CD4-positive, CD25-positive, alpha-beta regulatory T cell (primary cell): ENCODE data around the gene KCNH5. TPM values are rescaled to one million over a fixed set of nuclear protein-coding genes. Genes with fewer than 3 reads are reported as not detected.

Source experiments
- ATAC-seq, 2 donors: fragments of 150-1000 bp; cut with Tn5 transposase; one replicate each; pipeline ENCODE4 v1.10.0; 2021; ENCODE audit warnings: low read depth in 2 of 2, moderate number of reproducible peaks in 2 of 2, moderate library complexity in 1 of 2
- DNase-seq, 3 donors: peaks; one replicate each; pipeline versions ENCODE4 v3.0.0 to v3.0.0-alpha.2; 2012 to 2022; ENCODE audit warnings: mixed read lengths in 1 of 3
- H3K27ac ChIP-seq: one replicate; pipeline ENCODE4 v1.7.0; 2013; ENCODE audit warnings: mild to moderate bottlenecking, low read length; ENCODE audit not compliant: insufficient read depth, poor library complexity, severe bottlenecking
- H3K27me3 ChIP-seq: one replicate; pipeline ENCODE4 v1.7.0; 2013; ENCODE audit warnings: low read length; ENCODE audit not compliant: control insufficient read depth, insufficient read depth
- H3K36me3 ChIP-seq: one replicate; pipeline ENCODE4 v1.7.0; 2013; ENCODE audit warnings: mild to moderate bottlenecking, low read length, moderate library complexity; ENCODE audit not compliant: control insufficient read depth, insufficient read depth
- H3K4me1 ChIP-seq: 2 replicates; pipeline ENCODE4 v1.7.0; 2013; ENCODE audit warnings: mild to moderate bottlenecking, low read length; ENCODE audit not compliant: insufficient read depth, control insufficient read depth, poor library complexity, severe bottlenecking
- H3K4me3 ChIP-seq: one replicate; pipeline ENCODE4 v1.7.0; 2013; ENCODE audit warnings: low read depth, mild to moderate bottlenecking, low read length, moderate library complexity
- H3K9me3 ChIP-seq, 2 experiments: 1 replicate in 1 of 2; 2 replicates in 1 of 2; pipeline ENCODE4 v1.7.0; 2013; ENCODE audit warnings: low read length in 2 of 2, mild to moderate bottlenecking in 1 of 2, moderate library complexity in 1 of 2; ENCODE audit not compliant: control insufficient read depth in 2 of 2
- H3K27ac Mint-ChIP-seq, 3 donors: one replicate each; pipeline ENCODE4 v1.8.0; 2020 to 2022; ENCODE audit warnings: mild to moderate bottlenecking in 3 of 3, mixed read lengths in 3 of 3, moderate library complexity in 2 of 3
- H3K27me3 Mint-ChIP-seq: one replicate; pipeline ENCODE4 v1.8.0; 2022; ENCODE audit warnings: mild to moderate bottlenecking, mixed read lengths
- H3K36me3 Mint-ChIP-seq: one replicate; pipeline ENCODE4 v1.8.0; 2020; ENCODE audit warnings: mixed read lengths
- H3K4me1 Mint-ChIP-seq, 4 donors: one replicate each; pipeline ENCODE4 v1.8.0; 2020 to 2022; ENCODE audit warnings: mixed read lengths in 4 of 4, mild to moderate bottlenecking in 1 of 4
- H3K4me3 Mint-ChIP-seq, 4 donors: one replicate each; pipeline ENCODE4 v1.8.0; 2020 to 2022; ENCODE audit warnings: mild to moderate bottlenecking in 4 of 4, mixed read lengths in 4 of 4, moderate library complexity in 3 of 4
- H3K9me3 Mint-ChIP-seq, 7 donors: one replicate each; pipeline ENCODE4 v1.8.0; 2020 to 2022; ENCODE audit warnings: mixed read lengths in 7 of 7, mild to moderate bottlenecking in 3 of 7, moderate library complexity in 2 of 7
- polyA plus RNA-seq, 4 donors: library from polyadenylated mRNA; unstranded; fragments of 300-500 nt; fragmentation: Illumina TruSeq; gene quantifications; one replicate each; pipeline ENCODE4 v1.2.3, GENCODE V29; 2021
- total RNA-seq: library from RNA; stranded (reverse); gene quantifications from one replicate; pipeline ENCODE4 v1.2.3, GENCODE V29; 2022

The KCNH5 gene
- total and polyA plus RNA-seq, 5 donors from 2014 or later: not detected

DNA sequence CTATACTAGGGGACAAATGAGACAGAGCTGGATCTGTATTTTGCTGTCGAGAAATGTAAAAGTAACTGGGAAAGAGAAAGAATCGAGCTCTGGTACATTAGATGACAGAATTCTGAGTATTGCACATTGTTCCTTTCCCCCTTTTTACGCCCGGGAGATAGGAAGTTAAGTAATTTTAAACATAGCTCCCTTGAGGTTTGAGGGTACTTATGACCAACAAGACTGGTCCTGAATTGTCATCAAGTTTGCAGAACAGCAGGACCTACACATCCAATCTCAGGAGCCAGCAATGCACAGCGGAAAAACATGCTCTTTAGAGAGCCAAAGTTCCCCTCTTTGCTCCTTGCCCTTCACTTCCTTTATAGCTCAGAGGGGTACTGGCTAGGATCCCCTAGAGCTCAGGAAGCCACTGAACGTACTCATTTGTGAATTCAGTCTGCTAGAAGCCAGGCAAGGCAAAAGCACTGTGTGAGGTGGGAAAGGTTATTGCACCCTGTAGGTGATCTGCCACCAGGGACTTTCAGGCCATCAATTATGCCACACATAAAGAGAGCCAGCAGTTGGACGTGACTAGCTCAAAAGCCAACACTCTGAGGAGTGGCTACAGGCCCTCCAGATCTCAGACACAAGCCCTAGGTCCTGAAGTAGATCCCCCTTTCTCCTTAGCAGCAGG lies 333.8 kb downstream of the KCNH5 start:
- Histone ChIP-seq H3K27me3 (no peaks in the 10 kb centered on the region), H3K9me3 (peaks cover 0 to 7% of the 10 kb centered on the region in 2 experiments), H3K4me1 (no peaks in the 10 kb centered on the region), H3K4me3 (no peak overlapping the region), H3K27ac (no peak overlapping the region), H3K36me3 (no peaks in the 10 kb centered on the region)
- Mint-ChIP-seq H3K4me1 (no peaks in the 10 kb centered on the region), H3K9me3 (peaks cover 0 to 4% (median 1%) of the 10 kb centered on the region in 7 donors), H3K27ac (no peak overlapping the region), H3K36me3 (peaks cover 3% of the 10 kb centered on the region), H3K27me3 (no peaks in the 10 kb centered on the region), H3K4me3 (no peak overlapping the region)
- ATAC-seq (no peak), DNase-seq (no peak)

DNA sequence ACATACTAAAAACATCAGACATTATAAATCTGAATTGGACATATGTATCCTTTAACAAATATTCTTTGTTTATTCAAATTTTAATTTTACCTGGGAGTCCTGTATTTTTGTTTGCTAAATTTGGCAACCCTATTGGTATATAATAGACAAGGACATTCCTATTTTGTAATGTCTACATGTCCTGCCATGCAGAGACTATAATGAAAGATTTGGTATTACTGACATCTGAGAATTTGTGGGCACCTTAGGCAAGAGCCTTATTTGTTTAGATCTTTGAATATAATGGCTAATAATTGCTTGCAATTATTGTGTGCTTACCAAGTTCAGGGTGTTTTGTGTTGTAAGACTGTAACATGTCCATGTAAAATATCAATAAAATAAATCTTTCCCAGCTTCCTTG lies 334.4 kb downstream of the KCNH5 start:
- H3K36me3 Mint-ChIP-seq: no peaks in the 10 kb centered on the region
- peaks cover 0 to 4% (median 1%) of the 10 kb centered on the region in 7 donors for H3K9me3 Mint-ChIP-seq
- H3K4me1 Mint-ChIP-seq: no peaks in the 10 kb centered on the region
- no peak overlapping the region for H3K4me3 ChIP-seq
- no peak overlapping the region for H3K4me3 Mint-ChIP-seq
- ATAC-seq: no peak
- H3K27ac Mint-ChIP-seq: no peak overlapping the region
- no peak for DNase-seq
- H3K27me3 ChIP-seq: no peaks in the 10 kb centered on the region
- H3K27me3 Mint-ChIP-seq: no peaks in the 10 kb centered on the region
- peaks cover 0 to 7% of the 10 kb centered on the region in 2 experiments for H3K9me3 ChIP-seq
- no peaks in the 10 kb centered on the region for H3K4me1 ChIP-seq
- no peak overlapping the region for H3K27ac ChIP-seq
- H3K36me3 ChIP-seq: no peaks in the 10 kb centered on the region

DNA sequence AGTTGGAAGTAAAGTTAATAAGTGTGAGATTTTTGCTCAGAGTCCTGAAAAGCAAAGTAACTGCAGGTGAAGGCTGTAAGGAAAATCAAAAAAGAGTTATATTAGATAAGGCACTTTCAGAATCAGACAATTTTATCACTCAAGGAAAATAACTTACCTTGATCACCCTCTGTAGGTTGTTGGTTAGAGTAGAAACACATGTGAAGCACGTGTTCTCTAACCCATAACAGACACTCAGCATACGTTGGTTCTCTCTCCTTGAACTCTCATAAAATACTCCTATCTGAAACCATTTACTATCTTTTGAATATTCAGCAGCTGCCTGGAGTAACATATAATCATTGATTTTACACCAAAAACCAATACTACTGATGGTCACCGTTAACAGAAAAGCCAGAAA lies 335.5 kb downstream of the KCNH5 start:
- DNase-seq (no peak), ATAC-seq (no peak)
- H3K36me3 ChIP-seq: no peaks in the 10 kb centered on the region
- Mint-ChIP-seq H3K9me3 (peaks cover 0 to 7% (median 1%) of the 10 kb centered on the region in 7 donors), H3K27me3 (no peaks in the 10 kb centered on the region), H3K36me3 (no peaks in the 10 kb centered on the region), H3K4me3 (no peak overlapping the region), H3K27ac (no peak overlapping the region), H3K4me1 (no peaks in the 10 kb centered on the region)
- H3K27me3 ChIP-seq: no peaks in the 10 kb centered on the region
- H3K9me3 ChIP-seq: peaks cover 0 to 7% of the 10 kb centered on the region in 2 experiments
- H3K27ac ChIP-seq: no peak overlapping the region
- H3K4me1 ChIP-seq: no peaks in the 10 kb centered on the region
- H3K4me3 ChIP-seq: no peak overlapping the region

DNA sequence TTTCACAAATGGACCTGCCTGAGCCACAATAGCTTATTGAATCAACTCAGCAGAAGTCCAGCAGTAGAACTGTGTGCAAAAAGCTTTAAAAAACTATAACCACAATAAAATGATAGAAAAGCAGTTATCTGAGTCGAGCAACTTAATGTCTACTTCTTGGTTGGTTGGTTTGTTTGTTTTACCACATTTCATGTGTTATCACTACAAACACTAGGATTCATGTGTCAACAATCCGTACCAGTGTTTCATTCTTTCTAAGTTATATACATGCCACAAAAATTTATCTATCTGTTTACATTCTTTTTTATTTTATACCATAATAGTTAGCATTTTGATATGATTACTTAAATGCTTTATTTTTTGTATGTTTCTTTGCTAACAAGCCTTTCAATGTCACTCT lies 339.0 kb downstream of the KCNH5 start:
- H3K27me3 ChIP-seq: no peaks in the 10 kb centered on the region
- H3K4me3 ChIP-seq: no peak overlapping the region
- Mint-ChIP-seq H3K4me1 (no peaks in the 10 kb centered on the region), H3K4me3 (no peak overlapping the region), H3K36me3 (no peaks in the 10 kb centered on the region), H3K27me3 (no peaks in the 10 kb centered on the region), H3K9me3 (peaks cover 0 to 8% (median 4%) of the 10 kb centered on the region in 7 donors), H3K27ac (no peak overlapping the region)
- ATAC-seq (no peak), DNase-seq (no peak)
- H3K9me3 ChIP-seq: peaks cover 0 to 7% of the 10 kb centered on the region in 2 experiments
- H3K4me1 ChIP-seq: no peaks in the 10 kb centered on the region
- no peaks in the 10 kb centered on the region for H3K36me3 ChIP-seq
- no peak overlapping the region for H3K27ac ChIP-seq

DNA sequence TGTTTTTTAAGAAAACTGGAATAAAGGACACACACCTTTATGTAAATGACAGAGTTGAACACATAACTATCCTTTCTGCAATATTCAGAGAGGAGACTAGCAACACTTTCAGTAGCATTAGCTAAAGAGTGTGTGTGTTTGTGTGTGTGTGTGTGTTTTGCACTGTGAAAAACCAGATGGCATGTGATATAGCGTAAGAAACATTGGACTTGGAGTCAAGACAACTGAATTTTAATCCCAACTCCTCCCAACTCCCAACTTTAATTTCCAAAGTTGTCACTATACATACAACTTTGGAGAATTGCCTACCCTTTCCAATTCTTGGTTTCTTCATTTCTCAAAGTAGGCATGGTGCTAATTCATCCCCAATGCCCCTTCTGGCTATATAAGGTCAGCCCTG lies 347.8 kb downstream of the KCNH5 start:
- Mint-ChIP-seq H3K27me3 (no peaks in the 10 kb centered on the region), H3K36me3 (no peaks in the 10 kb centered on the region), H3K4me1 (no peaks in the 10 kb centered on the region), H3K27ac (no peak overlapping the region), H3K4me3 (no peak overlapping the region), H3K9me3 (peaks cover 0 to 4% (median 0%) of the 10 kb centered on the region in 7 donors)
- Histone ChIP-seq H3K27me3 (no peaks in the 10 kb centered on the region), H3K36me3 (no peaks in the 10 kb centered on the region), H3K27ac (no peak overlapping the region), H3K4me1 (no peaks in the 10 kb centered on the region), H3K4me3 (no peak overlapping the region), H3K9me3 (no peaks in the 10 kb centered on the region)
- DNase-seq (no peak), ATAC-seq (no peak)

DNA sequence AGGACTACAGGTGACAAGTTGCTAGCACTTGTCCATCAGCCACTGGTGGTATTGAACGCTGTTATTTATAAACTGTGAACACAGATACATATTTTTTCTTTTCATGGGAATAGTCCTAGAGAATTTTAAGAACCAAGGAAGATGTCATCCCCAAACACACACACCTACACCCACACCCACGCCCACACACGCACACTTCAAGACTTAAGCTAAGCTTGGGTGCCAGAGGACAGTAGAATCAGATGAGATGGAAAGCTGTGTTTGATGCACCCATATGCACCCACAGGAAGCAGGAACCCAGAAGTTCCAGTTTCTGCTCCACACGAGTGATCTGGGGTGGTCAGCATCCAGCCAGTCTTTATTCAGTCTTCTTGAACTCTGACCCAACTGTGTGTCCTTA lies 348.3 kb downstream of the KCNH5 start:
- H3K4me1 Mint-ChIP-seq: no peaks in the 10 kb centered on the region
- Histone ChIP-seq H3K27ac (no peak overlapping the region), H3K27me3 (no peaks in the 10 kb centered on the region), H3K4me1 (no peaks in the 10 kb centered on the region), H3K9me3 (no peaks in the 10 kb centered on the region), H3K36me3 (no peaks in the 10 kb centered on the region), H3K4me3 (no peak overlapping the region)
- ATAC-seq (no peak), DNase-seq (no peak)
- peaks cover 0 to 7% (median 2%) of the 10 kb centered on the region in 7 donors for H3K9me3 Mint-ChIP-seq
- H3K27ac Mint-ChIP-seq: no peak overlapping the region
- H3K27me3 Mint-ChIP-seq: no peaks in the 10 kb centered on the region
- no peak overlapping the region for H3K4me3 Mint-ChIP-seq
- H3K36me3 Mint-ChIP-seq: no peaks in the 10 kb centered on the region

DNA sequence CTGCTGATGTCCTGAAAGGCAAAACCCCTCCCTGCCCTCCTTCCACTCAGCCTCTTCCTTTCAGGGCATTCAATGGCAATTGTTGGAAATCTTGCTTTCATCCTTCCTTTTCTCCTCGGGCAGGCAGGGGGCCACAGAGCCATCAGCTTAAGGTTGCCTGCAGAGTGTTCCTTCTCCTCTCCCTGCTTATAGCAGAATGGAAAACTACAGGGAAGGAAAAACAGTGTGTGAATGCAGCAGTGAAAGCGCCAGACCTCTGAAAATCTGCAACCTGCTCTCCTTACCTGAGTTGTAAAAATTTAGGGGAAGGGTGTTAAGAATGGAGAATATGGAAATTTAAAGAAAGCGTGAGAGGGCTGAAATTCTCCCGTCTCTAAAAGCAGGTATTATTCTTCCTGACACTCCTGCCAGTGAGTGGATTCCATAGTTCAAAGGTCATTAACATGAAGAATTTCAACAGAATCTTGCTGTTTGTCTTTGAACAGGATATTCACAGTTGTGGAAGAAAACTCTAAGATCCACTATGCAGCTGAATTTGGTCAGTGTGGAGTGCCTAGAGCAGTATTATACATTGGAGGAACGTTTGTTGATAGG lies 348.8 kb downstream of the KCNH5 start:
- DNase-seq (no peak), ATAC-seq (no peak)
- no peaks in the 10 kb centered on the region for H3K9me3 ChIP-seq
- H3K4me1 ChIP-seq: no peaks in the 10 kb centered on the region
- Mint-ChIP-seq H3K9me3 (peaks cover 0 to 7% (median 2%) of the 10 kb centered on the region in 7 donors), H3K36me3 (no peaks in the 10 kb centered on the region), H3K4me3 (no peak overlapping the region), H3K4me1 (no peaks in the 10 kb centered on the region), H3K27me3 (no peaks in the 10 kb centered on the region), H3K27ac (no peak overlapping the region)
- no peak overlapping the region for H3K27ac ChIP-seq
- no peaks in the 10 kb centered on the region for H3K27me3 ChIP-seq
- H3K4me3 ChIP-seq: no peak overlapping the region
- no peaks in the 10 kb centered on the region for H3K36me3 ChIP-seq

DNA sequence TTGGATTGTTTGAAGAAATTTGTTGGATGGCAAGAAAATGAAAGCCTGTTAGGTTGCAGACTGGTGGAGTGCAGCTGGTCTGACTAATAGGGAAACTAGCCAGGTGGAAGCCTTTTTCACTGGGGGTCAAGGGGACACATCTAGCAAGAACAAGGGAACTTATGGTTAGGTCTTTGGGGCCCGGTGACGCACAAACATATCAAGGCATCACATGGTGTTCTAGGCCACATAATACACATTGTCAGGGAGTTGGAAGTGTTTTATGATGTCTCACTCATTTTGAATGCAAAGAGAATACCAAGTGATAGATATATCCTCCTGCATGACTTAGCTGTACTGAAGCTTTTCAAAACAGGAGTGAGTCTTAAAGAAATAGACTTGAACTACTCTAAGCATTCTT lies 351.2 kb downstream of the KCNH5 start:
- Histone ChIP-seq H3K4me1 (no peaks in the 10 kb centered on the region), H3K27me3 (no peaks in the 10 kb centered on the region), H3K36me3 (no peaks in the 10 kb centered on the region), H3K27ac (no peak overlapping the region), H3K4me3 (no peak overlapping the region), H3K9me3 (no peaks in the 10 kb centered on the region)
- H3K9me3 Mint-ChIP-seq: peaks cover 0 to 12% (median 4%) of the 10 kb centered on the region in 7 donors
- no peaks in the 10 kb centered on the region for H3K27me3 Mint-ChIP-seq
- ATAC-seq: no peak
- H3K27ac Mint-ChIP-seq: no peak overlapping the region
- no peaks in the 10 kb centered on the region for H3K4me1 Mint-ChIP-seq
- no peaks in the 10 kb centered on the region for H3K36me3 Mint-ChIP-seq
- DNase-seq: no peak
- H3K4me3 Mint-ChIP-seq: no peak overlapping the region
